GM12875 (cell line): Measurements from ENCODE around the gene CARS1.
A peak's percentile ranks its signal among the peaks of the same experiment; 100 is the strongest.

Source experiments
- H3K4me3 ChIP-seq: one replicate; pipeline ENCODE4 v1.5.1; 2011; ENCODE audit warnings: low read depth, low read length, control low read depth
- TF ChIP-seq, protein P1 (sequence below): IDR thresholded peaks from 2 replicates; pipeline ENCODE4 v1.5.1; 2011; ENCODE audit warnings: low read depth, mild to moderate bottlenecking, control low read depth, inconsistent platforms, low read length, moderate library complexity, borderline replicate concordance; ENCODE audit not compliant: insufficient read depth

The CARS1 gene

DNA sequence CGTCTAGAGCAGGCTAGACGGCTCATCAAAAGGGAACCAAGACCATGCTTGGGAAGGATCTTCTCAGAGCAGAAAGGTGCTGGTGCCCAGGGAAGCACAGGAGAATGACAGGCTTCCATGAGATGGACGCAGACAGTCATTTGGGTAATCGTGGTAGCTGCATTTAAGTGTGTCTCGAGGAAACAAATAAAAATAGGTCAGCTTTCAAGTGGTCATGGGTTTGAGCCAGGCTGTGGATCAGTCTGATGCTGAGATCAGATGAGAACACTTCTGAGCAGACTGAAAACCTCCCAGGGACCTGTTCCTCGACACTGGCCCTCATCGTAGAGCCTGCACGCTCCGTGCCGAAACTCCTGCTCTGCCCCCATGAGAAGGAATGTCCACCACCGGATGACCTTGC lies 4.7 kb downstream of the CARS1 start:
- no peak overlapping the region for H3K4me3 ChIP-seq
- TF ChIP-seq, protein P1, sequence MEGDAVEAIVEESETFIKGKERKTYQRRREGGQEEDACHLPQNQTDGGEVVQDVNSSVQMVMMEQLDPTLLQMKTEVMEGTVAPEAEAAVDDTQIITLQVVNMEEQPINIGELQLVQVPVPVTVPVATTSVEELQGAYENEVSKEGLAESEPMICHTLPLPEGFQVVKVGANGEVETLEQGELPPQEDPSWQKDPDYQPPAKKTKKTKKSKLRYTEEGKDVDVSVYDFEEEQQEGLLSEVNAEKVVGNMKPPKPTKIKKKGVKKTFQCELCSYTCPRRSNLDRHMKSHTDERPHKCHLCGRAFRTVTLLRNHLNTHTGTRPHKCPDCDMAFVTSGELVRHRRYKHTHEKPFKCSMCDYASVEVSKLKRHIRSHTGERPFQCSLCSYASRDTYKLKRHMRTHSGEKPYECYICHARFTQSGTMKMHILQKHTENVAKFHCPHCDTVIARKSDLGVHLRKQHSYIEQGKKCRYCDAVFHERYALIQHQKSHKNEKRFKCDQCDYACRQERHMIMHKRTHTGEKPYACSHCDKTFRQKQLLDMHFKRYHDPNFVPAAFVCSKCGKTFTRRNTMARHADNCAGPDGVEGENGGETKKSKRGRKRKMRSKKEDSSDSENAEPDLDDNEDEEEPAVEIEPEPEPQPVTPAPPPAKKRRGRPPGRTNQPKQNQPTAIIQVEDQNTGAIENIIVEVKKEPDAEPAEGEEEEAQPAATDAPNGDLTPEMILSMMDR = no peak

DNA sequence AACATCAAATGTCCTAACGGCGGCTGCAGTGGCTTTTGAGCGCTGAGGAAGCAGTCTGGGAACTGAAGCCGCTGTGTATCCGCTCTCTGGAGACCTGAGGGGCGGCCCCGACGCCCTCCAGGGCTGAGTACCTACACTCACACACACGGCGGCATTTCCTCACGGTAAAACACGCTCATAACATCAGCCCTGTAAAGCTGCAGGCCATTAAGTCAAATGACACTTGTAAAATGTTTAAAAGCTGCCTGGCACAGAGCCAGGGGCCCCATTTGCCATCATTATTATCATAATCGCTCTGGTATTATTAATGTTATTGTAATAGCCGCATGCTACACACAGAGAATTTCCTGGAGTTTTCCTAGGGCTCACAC lies 5.1 kb downstream of the CARS1 start:
- TF ChIP-seq, protein P1 = no peak
- no peak overlapping the region for H3K4me3 ChIP-seq

DNA sequence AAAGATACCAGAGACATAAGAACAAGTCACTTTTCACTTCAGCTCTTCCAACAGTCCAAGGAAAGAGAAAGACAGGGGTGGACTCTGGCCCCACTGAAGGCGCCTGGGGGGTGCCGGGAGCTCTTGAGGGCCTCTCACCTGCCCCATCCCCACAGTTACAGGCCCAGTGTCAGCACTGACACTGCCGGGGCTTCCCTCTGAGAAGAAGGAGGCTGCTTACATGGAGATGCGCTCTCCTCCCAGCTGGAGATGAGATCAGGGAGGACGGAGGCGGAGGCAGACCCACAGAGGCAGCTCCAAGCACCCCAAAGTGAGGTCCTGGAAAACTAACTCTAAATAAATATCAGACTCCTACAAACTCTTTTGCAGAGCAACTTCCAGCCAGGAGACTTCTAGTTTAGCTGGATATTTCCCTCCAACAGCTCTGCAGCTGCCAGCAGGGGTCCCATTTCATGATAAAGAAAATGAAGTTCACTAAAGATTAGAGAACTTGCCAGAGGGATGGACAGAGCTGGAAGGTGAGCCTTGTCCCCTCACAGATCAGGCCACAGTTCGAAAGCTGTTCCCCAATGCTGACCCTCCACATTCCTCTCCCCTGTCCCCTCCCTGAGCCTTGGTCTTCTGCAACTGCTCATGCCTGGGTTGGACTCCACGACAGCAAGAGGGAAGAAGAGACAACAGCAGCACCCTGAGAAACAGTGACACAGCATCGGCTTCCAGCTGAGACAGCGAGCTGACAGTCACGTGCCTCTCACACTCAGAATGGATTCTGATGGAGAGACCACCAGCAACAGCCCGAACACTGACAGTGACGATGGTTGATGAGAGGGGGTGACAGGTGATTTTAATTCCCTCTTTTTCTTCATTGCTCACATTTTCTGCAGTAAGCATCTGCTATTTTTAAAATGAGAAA lies 5.8 kb downstream of the CARS1 start:
- TF ChIP-seq, protein P1 = no peak
- no peak overlapping the region for H3K4me3 ChIP-seq

DNA sequence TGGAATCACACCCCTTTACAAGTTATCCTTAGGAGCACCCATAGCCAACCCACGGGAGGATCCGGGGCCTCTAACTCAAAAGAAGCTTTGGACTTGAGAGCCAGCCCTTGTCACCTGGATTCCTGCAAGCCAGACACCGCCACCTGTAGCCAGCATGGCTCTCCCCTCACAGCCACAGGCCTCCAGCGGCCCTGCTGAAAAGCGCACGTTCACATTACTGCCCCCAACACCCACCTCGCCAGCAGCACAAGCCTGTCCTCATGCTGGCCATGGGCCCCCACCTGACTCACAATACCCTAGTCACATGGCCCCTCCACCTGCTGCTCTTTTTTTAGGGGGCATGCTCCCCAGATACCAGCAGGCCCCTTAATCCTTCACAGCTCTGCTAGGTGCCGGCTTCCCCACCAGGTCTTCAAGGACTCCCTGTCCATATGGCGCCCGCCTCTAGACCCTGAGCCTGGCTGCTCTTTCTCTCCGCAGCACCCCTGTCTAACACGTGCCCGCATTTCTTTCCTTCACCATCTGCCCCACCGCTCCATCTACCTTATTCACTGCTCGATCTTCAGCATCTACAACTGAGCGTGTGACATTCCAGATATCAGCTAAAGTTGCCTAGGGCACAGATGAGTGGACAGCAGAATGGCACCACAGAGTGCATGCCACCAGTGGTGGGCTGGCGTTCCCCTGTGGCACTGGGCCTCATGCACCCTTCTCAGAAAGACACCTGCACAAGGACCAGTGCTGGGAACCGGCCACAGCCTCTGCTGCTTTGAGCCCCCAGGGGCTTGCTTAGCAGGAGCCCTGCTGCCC lies 6.6 kb downstream of the CARS1 start:
- H3K4me3 ChIP-seq = peak overlapping the region; percentile 47
- TF ChIP-seq, protein P1 = no peak

DNA sequence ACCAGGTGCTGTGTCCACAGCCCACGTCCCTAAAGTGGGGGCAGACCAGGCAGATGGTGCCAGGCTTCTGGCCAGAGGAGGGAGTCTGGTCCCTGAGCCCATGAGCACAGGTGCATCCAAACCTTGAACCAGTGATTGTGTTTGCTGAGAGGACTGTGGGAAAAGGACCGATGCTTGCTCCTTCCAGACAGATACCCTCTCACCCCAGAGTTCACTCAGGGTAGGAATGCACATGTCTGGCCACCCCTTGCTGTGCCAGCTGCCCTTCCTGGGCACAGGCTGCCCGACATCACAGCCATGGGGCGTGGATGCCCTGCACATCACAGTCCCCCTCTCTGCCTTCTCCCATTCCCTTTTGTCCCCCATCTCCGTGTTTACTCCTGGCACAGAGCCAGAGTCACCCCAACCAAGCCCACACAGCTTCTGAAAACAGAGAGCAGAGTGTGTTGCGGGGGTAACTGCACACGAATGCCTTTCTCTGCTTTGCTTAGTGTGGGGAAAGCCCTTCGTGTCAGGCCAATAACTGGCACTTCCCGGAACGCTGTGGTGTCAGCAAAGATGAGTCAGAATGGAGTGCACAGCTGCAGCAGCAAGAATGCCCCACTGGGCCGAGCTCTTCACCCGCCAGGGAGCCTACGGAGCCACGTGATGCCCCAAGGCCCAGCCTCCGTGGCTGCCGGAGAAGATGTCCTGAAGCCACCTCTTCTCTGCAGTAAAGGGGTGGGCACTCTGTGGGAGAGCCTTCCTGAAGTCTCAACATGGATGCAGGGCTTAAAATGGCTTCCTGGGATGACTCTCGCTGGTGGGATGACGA lies 7.6 kb downstream of the CARS1 start:
- H3K4me3 ChIP-seq = peak overlapping the region; percentile 47
- TF ChIP-seq, protein P1 = peak; percentile 41; the same call in 1 of the 2 replicates

DNA sequence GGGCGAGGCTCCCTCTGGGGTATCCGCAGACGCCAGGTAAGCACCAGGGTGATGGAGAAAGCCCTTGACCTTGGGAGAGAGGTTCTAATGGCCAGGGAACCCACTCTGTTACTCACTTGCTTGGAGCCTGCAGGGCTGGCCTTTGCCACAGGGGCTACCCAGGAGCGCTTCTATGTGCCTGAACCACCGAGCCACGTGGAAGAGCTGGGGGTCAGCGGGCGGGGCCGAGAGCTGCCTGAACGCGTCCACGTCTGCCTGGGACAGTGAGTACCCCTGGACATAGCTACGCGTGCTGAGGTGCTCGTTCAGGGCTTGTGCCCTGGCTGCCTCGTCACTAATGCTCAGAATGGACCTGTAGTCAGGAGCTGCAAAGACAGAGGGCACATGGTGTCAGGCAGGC lies 9.6 kb downstream of the CARS1 start:
- no peak overlapping the region for H3K4me3 ChIP-seq
- TF ChIP-seq, protein P1 = no peak
